MCF 10A (cell line): ENCODE measurements around the gene KRTAP12-3. TPM values are rescaled to one million over a fixed set of nuclear protein-coding genes. Genes with fewer than 3 reads are reported as not detected.

Experiments
- BruUV-seq: library from RNA; stranded (reverse); fragments of 400-500 nt; replicated peaks from 2 replicates; lab custom pipeline; 2021; lab: Mats Ljungman, UMichigan
- CTCF ChIA-PET: fragments of 300-600 bp; sonication (Branson Sonifier 250); formaldehyde crosslinking; extraction: SDS; loops from one replicate; lab custom pipeline; 2021; ENCODE audit warnings: antibody characterized with exemption, inconsistent platforms; lab: Yijun Ruan, JAX
- POLR2A ChIA-PET: fragments of 300-600, 350-650 bp; sonication (Branson Sonifier 250); formaldehyde crosslinking; extraction: SDS; loops from one replicate; lab custom pipeline; 2020; ENCODE audit warnings: antibody characterized with exemption, inconsistent platforms; lab: Yijun Ruan, JAX
- DNase-seq: peaks from one replicate; pipeline ENCODE4 v3.0.0-alpha.2; 2018; ENCODE audit not compliant: unreplicated experiment
- H3K27ac Mint-ChIP-seq: one replicate; pipeline ENCODE4 v1.8.0; 2022; ENCODE audit warnings: mild to moderate bottlenecking, low read depth, mixed read lengths; ENCODE audit not compliant: unreplicated experiment
- H3K27me3 Mint-ChIP-seq: one replicate; pipeline ENCODE4 v1.8.0; 2022; ENCODE audit warnings: mixed read lengths; ENCODE audit not compliant: insufficient read depth, unreplicated experiment
- H3K36me3 Mint-ChIP-seq: one replicate; pipeline ENCODE4 v1.8.0; 2022; ENCODE audit warnings: mild to moderate bottlenecking, moderate library complexity, mixed read lengths; ENCODE audit not compliant: insufficient read depth, unreplicated experiment
- H3K4me1 Mint-ChIP-seq: one replicate; pipeline ENCODE4 v1.8.0; 2022; ENCODE audit warnings: mixed read lengths; ENCODE audit not compliant: insufficient read depth, unreplicated experiment
- H3K4me3 Mint-ChIP-seq: one replicate; pipeline ENCODE4 v1.8.0; 2022; ENCODE audit warnings: mild to moderate bottlenecking, moderate library complexity, mixed read lengths; ENCODE audit not compliant: unreplicated experiment
- H3K9me3 Mint-ChIP-seq: one replicate; pipeline ENCODE4 v1.8.0; 2022; ENCODE audit warnings: mixed read lengths; ENCODE audit not compliant: unreplicated experiment
- CTCF ChIP-seq: fragments of 200-600 bp; IDR thresholded peaks from one replicate; pipeline ENCODE4 v1.8.0; 2022; ENCODE audit warnings: antibody characterized with exemption, mild to moderate bottlenecking; ENCODE audit not compliant: unreplicated experiment
- intact Hi-C: fragments of 100-400 bp; cut with micrococcal nuclease; formaldehyde crosslinking; loops from 2 replicates; pipeline ENCODE4 v1.14.1; 2022
- total RNA-seq: library from RNA; stranded (reverse); gene quantifications from 2 replicates; pipeline ENCODE4 v1.2.3, GENCODE V29; 2022

KRTAP12-3 gene
- total RNA-seq, 1 experiment from 2014 or later, result not detected

- no peak for DNase-seq
- intact Hi-C loops, result no loop called here
- no peak overlapping the region for H3K27ac Mint-ChIP-seq
- H3K9me3 Mint-ChIP-seq, result no peaks in the 10 kb centered on the region
- H3K36me3 Mint-ChIP-seq, result no peaks in the 10 kb centered on the region
- no peaks in the 10 kb centered on the region for H3K4me1 Mint-ChIP-seq
- TF ChIP-seq CTCF, result no peak
- H3K27me3 Mint-ChIP-seq, result peaks cover 48% of the 10 kb centered on the region
- CTCF ChIA-PET, result no interaction called here
- no TSS peak for BruUV-seq
- H3K4me3 Mint-ChIP-seq, result no peak overlapping the region
- POLR2A ChIA-PET, result no interaction called here
Observed at GRCh38 chr21:44702111-44702972, 44.6 kb downstream of the KRTAP12-3 start.

- Mint-ChIP-seq H3K27ac (no peak overlapping the region), H3K4me3 (no peak overlapping the region), H3K27me3 (peaks cover 48% of the 10 kb centered on the region), H3K9me3 (no peaks in the 10 kb centered on the region), H3K4me1 (no peaks in the 10 kb centered on the region), H3K36me3 (no peaks in the 10 kb centered on the region)
- POLR2A ChIA-PET, result no interaction called here
- intact Hi-C loops, result no loop called here
- no TSS peak for BruUV-seq
- CTCF ChIA-PET, result interaction anchor here (0.6 kb wide), 1 partner anchor 89 kb away, joined by 3 read pairs; no protein-coding TSS in a partner anchor
- no peak for DNase-seq
- no peak for TF ChIP-seq CTCF
Observed at GRCh38 chr21:44702973-44703730, 45.4 kb downstream of the KRTAP12-3 start.

GRCh38 chr21:44703731-44704635, 46.3 kb downstream of the KRTAP12-3 start:
- intact Hi-C loops, result no loop called here
- ChIA-PET POLR2A (no interaction called here), CTCF (no interaction called here)
- no TSS peak for BruUV-seq
- no peak for DNase-seq
- H3K27me3 Mint-ChIP-seq, result peaks cover 48% of the 10 kb centered on the region
- H3K27ac Mint-ChIP-seq, result no peak overlapping the region
- no peaks in the 10 kb centered on the region for H3K36me3 Mint-ChIP-seq
- no peaks in the 10 kb centered on the region for H3K9me3 Mint-ChIP-seq
- H3K4me3 Mint-ChIP-seq, result no peak overlapping the region
- no peaks in the 10 kb centered on the region for H3K4me1 Mint-ChIP-seq
- TF ChIP-seq CTCF, result no peak

- no TSS peak for BruUV-seq
- H3K4me3 Mint-ChIP-seq, result no peak overlapping the region
- DNase-seq, result no peak
- ChIA-PET POLR2A (no interaction called here), CTCF (no interaction called here)
- TF ChIP-seq CTCF, result no peak
- no peaks in the 10 kb centered on the region for H3K4me1 Mint-ChIP-seq
- no peaks in the 10 kb centered on the region for H3K9me3 Mint-ChIP-seq
- no peak overlapping the region for H3K27ac Mint-ChIP-seq
- H3K36me3 Mint-ChIP-seq, result no peaks in the 10 kb centered on the region
- H3K27me3 Mint-ChIP-seq, result peaks cover 48% of the 10 kb centered on the region
- intact Hi-C loops, result no loop called here
Observed at GRCh38 chr21:44704636-44705001, 46.9 kb downstream of the KRTAP12-3 start.
